GM23338 (cell line): ENCODE data around the gene RRBP1.

ENCODE experiments used
- EZH2 ChIP-seq: fragments of 200-600 bp; sonication (generic); IDR thresholded peaks from one replicate; pipeline ENCODE4 v1.8.0; 2017; ENCODE audit warnings: antibody characterized with exemption, mild to moderate bottlenecking, low read depth; ENCODE audit not compliant: unreplicated experiment
- ZNF331 ChIP-seq: fragments of 250-450 bp; sonication (Bioruptor Pico); IDR thresholded peaks from 2 replicates; pipeline ENCODE4 v1.5.0; 2020; ENCODE audit warnings: low read depth, mild to moderate bottlenecking, moderate library complexity
- TF ChIP-seq, protein P1 (sequence below), 2 experiments: fragments of 200-600 bp in 1 of 2; sonication (generic) in 1 of 2; conservative IDR thresholded peaks; 2 replicates each; pipeline versions ENCODE4 v1.5.1 to v1.6.1; 2016 to 2017; ENCODE audit warnings: antibody characterized with exemption in 2 of 2, low read depth in 2 of 2, mild to moderate bottlenecking in 2 of 2, moderate library complexity in 1 of 2
- TF ChIP-seq, protein P2 (sequence below): IDR thresholded peaks from one replicate; pipeline ENCODE4 v1.6.1; 2018; ENCODE audit warnings: antibody characterized with exemption; ENCODE audit not compliant: unreplicated experiment

DNA sequence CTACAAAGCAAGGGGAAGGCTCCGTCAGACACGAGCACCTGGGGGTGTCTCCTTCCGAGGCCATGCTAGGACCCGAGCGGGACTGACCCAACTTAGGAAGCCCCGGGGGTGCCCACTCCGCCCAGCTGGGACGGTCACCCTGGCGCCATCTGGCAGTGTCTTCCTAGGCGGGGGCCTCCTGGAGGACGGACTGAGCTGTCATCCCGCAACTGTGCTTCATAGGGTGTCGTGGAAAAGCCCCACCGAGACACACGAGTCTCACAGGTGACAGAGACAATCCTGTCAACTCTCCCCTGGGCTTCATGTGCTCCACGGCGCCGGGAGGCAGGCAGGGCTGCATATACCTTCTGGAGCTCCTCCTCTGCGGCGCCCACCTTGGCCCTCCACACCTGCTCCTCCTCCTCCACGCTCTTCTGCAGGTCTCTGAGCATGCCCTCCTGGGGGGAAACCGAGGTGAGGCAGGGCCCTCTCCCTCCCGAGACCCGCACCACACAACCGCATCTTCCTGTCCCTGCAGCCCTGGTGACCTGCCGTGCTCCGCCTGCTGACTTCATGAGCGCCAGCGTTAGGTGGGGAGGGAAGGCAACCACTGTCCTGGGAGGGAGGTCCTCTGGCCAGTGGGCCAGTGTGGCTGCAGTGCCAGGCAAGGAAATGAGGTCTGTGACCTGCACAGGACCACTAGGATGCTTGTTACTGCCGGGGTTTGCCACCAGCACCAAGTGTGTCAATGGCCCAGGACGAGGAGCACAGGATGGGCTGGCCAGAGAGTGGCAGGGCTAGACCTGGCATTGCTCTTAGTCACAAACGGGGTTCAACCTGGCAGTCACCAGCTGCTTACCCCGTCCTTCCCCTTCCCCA lies 61.4 kb downstream of the RRBP1 start:
- TF ChIP-seq, protein P1, sequence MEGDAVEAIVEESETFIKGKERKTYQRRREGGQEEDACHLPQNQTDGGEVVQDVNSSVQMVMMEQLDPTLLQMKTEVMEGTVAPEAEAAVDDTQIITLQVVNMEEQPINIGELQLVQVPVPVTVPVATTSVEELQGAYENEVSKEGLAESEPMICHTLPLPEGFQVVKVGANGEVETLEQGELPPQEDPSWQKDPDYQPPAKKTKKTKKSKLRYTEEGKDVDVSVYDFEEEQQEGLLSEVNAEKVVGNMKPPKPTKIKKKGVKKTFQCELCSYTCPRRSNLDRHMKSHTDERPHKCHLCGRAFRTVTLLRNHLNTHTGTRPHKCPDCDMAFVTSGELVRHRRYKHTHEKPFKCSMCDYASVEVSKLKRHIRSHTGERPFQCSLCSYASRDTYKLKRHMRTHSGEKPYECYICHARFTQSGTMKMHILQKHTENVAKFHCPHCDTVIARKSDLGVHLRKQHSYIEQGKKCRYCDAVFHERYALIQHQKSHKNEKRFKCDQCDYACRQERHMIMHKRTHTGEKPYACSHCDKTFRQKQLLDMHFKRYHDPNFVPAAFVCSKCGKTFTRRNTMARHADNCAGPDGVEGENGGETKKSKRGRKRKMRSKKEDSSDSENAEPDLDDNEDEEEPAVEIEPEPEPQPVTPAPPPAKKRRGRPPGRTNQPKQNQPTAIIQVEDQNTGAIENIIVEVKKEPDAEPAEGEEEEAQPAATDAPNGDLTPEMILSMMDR (conservative IDR thresholded peaks at IDR 0.05; ENCODE audit: low read depth in 2 of 2): no peak
- TF ChIP-seq EZH2 (no peak), ZNF331 (no peak)
- TF ChIP-seq, protein P2, sequence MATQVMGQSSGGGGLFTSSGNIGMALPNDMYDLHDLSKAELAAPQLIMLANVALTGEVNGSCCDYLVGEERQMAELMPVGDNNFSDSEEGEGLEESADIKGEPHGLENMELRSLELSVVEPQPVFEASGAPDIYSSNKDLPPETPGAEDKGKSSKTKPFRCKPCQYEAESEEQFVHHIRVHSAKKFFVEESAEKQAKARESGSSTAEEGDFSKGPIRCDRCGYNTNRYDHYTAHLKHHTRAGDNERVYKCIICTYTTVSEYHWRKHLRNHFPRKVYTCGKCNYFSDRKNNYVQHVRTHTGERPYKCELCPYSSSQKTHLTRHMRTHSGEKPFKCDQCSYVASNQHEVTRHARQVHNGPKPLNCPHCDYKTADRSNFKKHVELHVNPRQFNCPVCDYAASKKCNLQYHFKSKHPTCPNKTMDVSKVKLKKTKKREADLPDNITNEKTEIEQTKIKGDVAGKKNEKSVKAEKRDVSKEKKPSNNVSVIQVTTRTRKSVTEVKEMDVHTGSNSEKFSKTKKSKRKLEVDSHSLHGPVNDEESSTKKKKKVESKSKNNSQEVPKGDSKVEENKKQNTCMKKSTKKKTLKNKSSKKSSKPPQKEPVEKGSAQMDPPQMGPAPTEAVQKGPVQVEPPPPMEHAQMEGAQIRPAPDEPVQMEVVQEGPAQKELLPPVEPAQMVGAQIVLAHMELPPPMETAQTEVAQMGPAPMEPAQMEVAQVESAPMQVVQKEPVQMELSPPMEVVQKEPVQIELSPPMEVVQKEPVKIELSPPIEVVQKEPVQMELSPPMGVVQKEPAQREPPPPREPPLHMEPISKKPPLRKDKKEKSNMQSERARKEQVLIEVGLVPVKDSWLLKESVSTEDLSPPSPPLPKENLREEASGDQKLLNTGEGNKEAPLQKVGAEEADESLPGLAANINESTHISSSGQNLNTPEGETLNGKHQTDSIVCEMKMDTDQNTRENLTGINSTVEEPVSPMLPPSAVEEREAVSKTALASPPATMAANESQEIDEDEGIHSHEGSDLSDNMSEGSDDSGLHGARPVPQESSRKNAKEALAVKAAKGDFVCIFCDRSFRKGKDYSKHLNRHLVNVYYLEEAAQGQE: no peak
